GM18508 (cell line): ENCODE measurements around the gene BBS9.
"Not testable (repeated sequence)": the region's sequence is repeated elsewhere in the genome, so short reads cannot be mapped to it uniquely, and the experiment has no call there.

ENCODE experiments used
- ATAC-seq: cut with Tn5 transposase; IDR thresholded peaks from one replicate; pipeline ENCODE4 v1.9.1; 2021; ENCODE audit warnings: moderate number of reproducible peaks; ENCODE audit not compliant: insufficient read depth, unreplicated experiment

The BBS9 gene

GRCh38 chr7:33128990-33129805 is at the start of gene BBS9:
Gene BBS9 (plus strand): TSS chr7:33129564. CDS start chr7:33146253, 16,689 bp downstream.
- ATAC-seq = peak; percentile 99

- no peak for ATAC-seq
Observed at GRCh38 chr7:33079763-33080690, 49.3 kb upstream of the BBS9 start.

- no peak for ATAC-seq
Observed at GRCh38 chr7:33087356-33087755, 42.0 kb upstream of the BBS9 start.

DNA sequence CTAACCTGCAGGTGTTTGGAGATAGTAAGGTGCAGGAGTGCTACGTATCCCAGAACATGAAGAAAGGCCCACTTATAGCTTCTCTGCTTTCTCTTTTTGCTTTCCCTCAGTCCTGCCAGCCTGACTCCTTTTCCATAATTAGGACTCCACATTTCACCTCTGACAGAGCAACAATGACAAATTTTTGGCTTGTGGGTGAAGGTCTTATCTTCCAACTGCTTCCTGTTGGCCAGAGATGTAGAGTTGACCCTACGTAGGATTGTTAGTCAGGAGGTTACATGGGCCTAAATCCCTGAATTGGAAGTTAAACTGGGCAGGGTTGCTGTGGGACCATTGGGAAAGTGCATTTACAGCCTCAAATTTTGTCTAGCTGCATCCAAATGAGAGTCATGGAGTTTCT is 41.5 kb upstream of the BBS9 start:
- no peak for ATAC-seq

GRCh38 chr7:33089142-33089541 is 40.2 kb upstream of the BBS9 start:
- no peak for ATAC-seq

GRCh38 chr7:33091111-33091531 is 38.2 kb upstream of the BBS9 start:
- ATAC-seq = no peak

DNA sequence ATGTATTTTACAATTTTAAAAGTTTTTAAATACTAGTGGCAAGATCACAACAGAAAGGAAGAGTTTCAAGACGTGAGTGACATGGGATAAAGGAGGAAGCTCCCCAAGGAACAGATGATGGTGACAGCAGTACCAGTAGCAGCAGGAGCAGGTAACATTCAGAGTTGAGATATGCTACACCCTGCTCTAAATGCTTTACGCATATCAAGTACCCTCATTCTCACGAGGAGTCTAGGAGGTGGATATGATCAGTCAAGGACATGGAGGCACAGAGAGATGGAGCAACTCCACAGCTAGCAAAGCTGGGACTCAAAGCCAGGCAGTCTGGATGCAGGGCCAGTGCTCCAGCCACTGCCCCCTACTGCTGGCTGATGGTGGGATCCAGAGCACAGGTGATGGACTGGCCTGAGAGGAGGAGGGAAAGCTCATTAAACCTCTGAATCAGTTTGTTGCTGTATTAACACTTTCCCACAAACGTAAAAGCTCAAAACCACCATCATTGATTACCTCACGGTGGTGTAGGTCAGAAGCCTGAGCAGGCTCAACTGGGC is 37.6 kb upstream of the BBS9 start:
- no peak for ATAC-seq

DNA sequence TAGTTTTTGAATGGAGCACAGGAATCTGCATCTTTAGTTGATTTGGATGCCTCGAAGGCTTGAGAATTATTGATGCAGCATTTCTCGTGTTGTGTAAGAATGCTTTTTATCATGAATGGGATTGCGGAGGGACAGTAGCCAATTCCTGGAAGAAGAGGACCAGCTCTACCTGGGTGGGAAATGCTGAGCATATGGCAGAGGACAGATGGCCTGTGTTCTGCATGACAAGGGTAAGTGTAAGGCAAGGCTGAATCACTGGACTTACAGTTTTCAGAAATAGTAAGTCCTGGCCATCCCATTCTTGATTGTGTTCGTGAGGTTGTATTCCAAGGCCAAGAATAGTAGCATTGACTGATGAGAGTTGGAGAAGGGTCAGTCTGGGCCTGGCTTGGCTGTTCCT is 36.1 kb upstream of the BBS9 start:
- ATAC-seq = no peak

DNA sequence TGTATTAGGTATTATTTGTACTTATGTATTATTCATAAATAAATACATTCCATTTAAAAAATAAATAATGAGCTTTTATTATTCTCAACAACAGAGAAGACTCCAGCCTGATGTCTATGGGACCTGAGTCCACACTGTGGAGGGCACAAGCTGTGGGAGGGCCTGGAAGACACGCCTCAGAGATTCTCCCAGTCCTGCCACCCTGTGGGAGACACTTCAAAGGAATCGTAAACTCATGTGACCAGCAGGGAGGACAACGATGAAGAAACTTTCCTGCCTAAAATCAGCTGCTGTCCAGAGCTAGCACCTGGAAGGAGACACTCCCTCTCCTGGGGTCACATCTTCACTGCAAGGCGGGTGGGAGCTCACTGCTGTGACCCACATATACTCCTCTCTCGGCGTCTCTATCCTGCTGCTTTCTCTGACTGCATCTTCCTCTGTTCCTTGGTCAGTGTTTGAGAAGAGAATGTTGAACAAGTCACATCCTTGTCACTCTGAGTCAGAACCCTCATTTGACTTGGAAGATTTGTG is 34.6 kb upstream of the BBS9 start:
- ATAC-seq = not testable (repeated sequence)

GRCh38 chr7:33099154-33099940 is 30.0 kb upstream of the BBS9 start:
- no peak for ATAC-seq

DNA sequence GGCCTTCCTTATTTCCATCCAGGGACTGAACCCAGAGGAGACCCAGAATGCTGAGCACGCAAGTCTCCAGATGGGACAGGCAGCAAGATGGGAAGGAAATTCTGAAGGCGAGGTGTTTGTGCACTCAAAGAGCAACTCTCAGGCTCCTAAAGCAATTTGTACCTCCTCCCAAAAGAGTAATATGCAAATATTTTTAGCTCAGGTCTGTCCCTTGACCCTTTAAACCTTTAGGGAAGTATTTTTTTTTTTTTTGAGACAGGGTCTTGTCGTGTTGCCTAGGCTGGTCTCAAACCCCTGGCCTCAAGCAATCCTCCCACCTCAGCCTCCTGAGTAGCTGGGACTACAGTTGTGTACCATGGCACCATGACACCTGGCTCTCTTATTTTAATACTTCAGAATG is 28.6 kb upstream of the BBS9 start:
- no peak for ATAC-seq

GRCh38 chr7:33101906-33102305 is 27.5 kb upstream of the BBS9 start:
- ATAC-seq = no peak

- no peak for ATAC-seq
Observed at GRCh38 chr7:33107136-33108066, 22.0 kb upstream of the BBS9 start.

- ATAC-seq = no peak
Observed at GRCh38 chr7:33108554-33109004, 20.8 kb upstream of the BBS9 start.

GRCh38 chr7:33109005-33109757 is 20.2 kb upstream of the BBS9 start, which contains the start of gene RP9:
Gene RP9 (minus strand): TSS chr7:33109404. CDS start chr7:33109372, 32 bp downstream.
- peak; percentile 40 for ATAC-seq

GRCh38 chr7:33109758-33110238 is 19.6 kb upstream of the BBS9 start:
- no peak for ATAC-seq

DNA sequence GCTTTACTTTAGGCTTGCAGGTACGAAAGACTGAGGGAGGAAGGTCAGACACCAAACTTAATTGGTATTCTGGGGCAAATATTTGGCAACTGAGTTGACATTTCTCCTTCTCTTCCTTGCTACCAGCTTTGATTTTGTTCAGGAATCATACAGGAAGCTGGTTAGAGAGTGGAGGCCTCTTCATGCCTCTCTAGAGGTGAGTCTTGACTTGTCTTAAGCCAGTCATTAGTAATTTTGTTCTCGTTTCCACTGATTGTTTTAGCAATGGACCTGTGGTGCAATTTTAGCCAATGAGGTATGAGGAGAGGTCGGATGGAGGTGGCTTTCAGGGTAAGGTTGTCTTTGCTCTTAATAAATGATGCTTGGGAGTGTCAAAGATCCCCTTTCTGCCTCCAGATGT is 17.8 kb upstream of the BBS9 start:
- no peak for ATAC-seq

DNA sequence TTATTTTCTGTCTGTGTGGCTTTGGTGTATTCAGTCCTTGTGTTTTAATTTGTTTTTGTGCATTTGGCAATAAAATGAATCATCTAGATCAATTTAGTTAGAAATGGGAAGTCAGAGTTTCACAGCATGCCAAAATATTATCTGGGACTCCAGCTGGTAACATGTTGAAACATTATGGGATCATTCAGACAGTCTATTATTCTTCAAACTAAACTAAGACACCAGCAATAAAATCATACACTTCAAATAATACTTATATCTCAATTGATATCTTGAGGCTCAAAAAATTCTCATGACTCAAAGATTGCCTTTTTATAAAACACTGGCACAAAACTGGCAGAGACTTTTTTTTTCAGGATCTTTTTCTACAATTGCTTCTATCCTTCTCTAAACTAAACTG is 14.4 kb upstream of the BBS9 start:
- ATAC-seq = no peak
